Neural cell (in vitro differentiated cells): Measurements from ENCODE around the gene COG2. TPM values are rescaled to one million over a fixed set of nuclear protein-coding genes. Genes with fewer than 3 reads are reported as not detected.

Source experiments
- H2AFZ ChIP-seq: fragments of 200-600, 300-800 bp; sonication (generic), shearing (Covaris generic); 2 replicates; pipeline ENCODE4 v1.6.0; 2014; ENCODE audit warnings: low read depth, mild to moderate bottlenecking, antibody characterized with exemption, low read length, moderate library complexity
- H3F3A ChIP-seq: fragments of 200-600 bp; shearing (Covaris generic); 2 replicates; pipeline ENCODE4 v1.6.1; 2016; ENCODE audit warnings: mild to moderate bottlenecking, moderate library complexity, mixed read lengths, antibody characterized with exemption, low read length; ENCODE audit not compliant: insufficient read depth, poor library complexity, severe bottlenecking
- H3K27ac ChIP-seq: fragments of 200-600, 300-800 bp; sonication (generic), shearing (Covaris generic); 2 replicates; pipeline ENCODE4 v1.5.1; 2014; ENCODE audit warnings: mild to moderate bottlenecking, low read length, moderate library complexity
- H3K27me3 ChIP-seq: fragments of 300-800, 200-600 bp; sonication (generic), shearing (Covaris generic); 2 replicates; pipeline ENCODE4 v1.6.0; 2014; ENCODE audit warnings: mild to moderate bottlenecking, low read depth, low read length, moderate library complexity; ENCODE audit not compliant: insufficient read depth
- H3K36me3 ChIP-seq: fragments of 300-800, 200-600 bp; sonication (generic), shearing (Covaris generic); 2 replicates; pipeline ENCODE4 v1.5.1; 2014; ENCODE audit warnings: mild to moderate bottlenecking, antibody characterized with exemption, low read length, moderate library complexity; ENCODE audit not compliant: insufficient read depth
- H3K4me2 ChIP-seq: fragments of 300-800, 200-600 bp; sonication (generic), shearing (Covaris generic); 2 replicates; pipeline ENCODE4 v1.6.0; 2014; ENCODE audit warnings: mild to moderate bottlenecking, low read length
- H3K4me3 ChIP-seq: fragments of 300-800, 200-600 bp; sonication (generic), shearing (Covaris generic); 2 replicates; pipeline ENCODE4 v1.5.1; 2014; ENCODE audit warnings: mild to moderate bottlenecking, low read length, moderate library complexity
- H3K79me2 ChIP-seq: fragments of 200-600 bp; shearing (Covaris generic); replicated peaks from 2 replicates; pipeline ENCODE4 v1.6.0; 2014; ENCODE audit warnings: mild to moderate bottlenecking, low read length, moderate library complexity; ENCODE audit not compliant: insufficient read depth
- H3K9ac ChIP-seq: fragments of 300-800, 200-600 bp; sonication (generic), shearing (Covaris generic); 2 replicates; pipeline ENCODE4 v1.6.1; 2016; ENCODE audit warnings: mild to moderate bottlenecking, low read length, mixed read lengths
- H3K9me2 ChIP-seq: fragments of 200-600 bp; shearing (Covaris generic); 2 replicates; pipeline ENCODE4 v1.6.1; 2016; ENCODE audit warnings: mild to moderate bottlenecking, low read length, mixed read lengths; ENCODE audit not compliant: insufficient read depth
- H3K9me3 ChIP-seq: fragments of 200-600, 300-800 bp; sonication (generic), shearing (Covaris generic); 2 replicates; pipeline ENCODE4 v1.6.1; 2016; ENCODE audit warnings: mild to moderate bottlenecking, mixed run types, low read length, moderate library complexity, mixed read lengths
- H4K20me1 ChIP-seq: fragments of 200-600 bp; shearing (Covaris generic); 2 replicates; pipeline ENCODE4 v1.6.1; 2016; ENCODE audit warnings: mild to moderate bottlenecking, mixed run types; ENCODE audit not compliant: insufficient read depth
- EP300 ChIP-seq: fragments of 450-650 bp; conservative IDR thresholded peaks from 2 replicates; pipeline ENCODE4 v1.6.1; 2014; ENCODE audit warnings: antibody characterized with exemption, mild to moderate bottlenecking, moderate library complexity; ENCODE audit not compliant: poor library complexity, severe bottlenecking
- EZH2 ChIP-seq: fragments of 200-600, 300-800 bp; shearing (Covaris generic), sonication (generic); IDR thresholded peaks from 2 replicates; pipeline ENCODE4 v1.6.1; 2014; ENCODE audit warnings: antibody characterized with exemption, low read length, borderline replicate concordance, mild to moderate bottlenecking; ENCODE audit not compliant: insufficient read depth, poor library complexity, severe bottlenecking
- MXI1 ChIP-seq: fragments of 450-650 bp; conservative IDR thresholded peaks from 2 replicates; pipeline ENCODE4 v1.6.1; 2014; ENCODE audit warnings: antibody characterized with exemption, mild to moderate bottlenecking; ENCODE audit not compliant: poor library complexity, severe bottlenecking
- POLR2AphosphoS5 ChIP-seq: IDR thresholded peaks from 2 replicates; pipeline ENCODE4 v1.6.1; 2012
- RAD21 ChIP-seq: fragments of 450-650 bp; conservative IDR thresholded peaks from 2 replicates; pipeline ENCODE4 v1.6.1; 2014; ENCODE audit warnings: antibody characterized with exemption, mild to moderate bottlenecking, moderate library complexity
- SMC3 ChIP-seq: fragments of 450-650 bp; conservative IDR thresholded peaks from 2 replicates; pipeline ENCODE4 v1.6.1; 2014; ENCODE audit warnings: antibody characterized with exemption, mild to moderate bottlenecking, moderate library complexity; ENCODE audit not compliant: poor library complexity
- TAF1 ChIP-seq: IDR thresholded peaks from 2 replicates; pipeline ENCODE4 v1.6.1; 2012; ENCODE audit warnings: low read depth
- polyA plus RNA-seq: library from polyadenylated mRNA; depleted of rRNA; stranded (reverse); fragments of >200 nt; gene quantifications from 2 replicates; pipeline ENCODE4 v1.2.3, GENCODE V29; 2014
- TF ChIP-seq, protein P1 (sequence below): IDR thresholded peaks from 2 replicates; pipeline ENCODE4 v1.6.1; 2012; ENCODE audit warnings: borderline replicate concordance
- TF ChIP-seq, protein P2 (sequence below): fragments of 450-650 bp; IDR thresholded peaks from 2 replicates; pipeline ENCODE4 v1.5.1; 2014; ENCODE audit warnings: antibody characterized with exemption, mild to moderate bottlenecking, moderate library complexity; ENCODE audit not compliant: poor library complexity, severe bottlenecking

Gene COG2
- polyA plus RNA-seq, 1 donor from 2014 or later: 14.5 TPM

DNA sequence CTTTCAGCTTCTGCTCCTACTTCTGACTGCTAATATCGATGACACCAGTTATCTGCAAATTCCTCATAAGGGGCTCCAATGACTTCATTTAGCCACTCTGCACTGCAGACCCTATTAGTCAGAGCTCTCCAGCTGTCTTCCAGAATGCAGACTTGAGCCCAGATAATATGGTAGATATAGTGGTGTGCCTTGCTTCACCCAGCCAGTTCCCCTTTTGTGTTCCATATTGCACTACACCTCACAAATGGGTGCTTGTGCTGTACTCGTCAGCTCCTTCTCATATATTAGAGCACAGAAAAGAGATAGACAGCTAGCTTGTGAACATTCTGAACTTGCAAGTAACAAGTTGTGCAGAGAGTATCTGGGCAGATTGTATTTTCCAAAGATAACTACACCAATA is 23.7 kb upstream of the COG2 start:
- Histone ChIP-seq H3K9ac (no peak overlapping the region), H3K9me3 (no peaks in the 10 kb centered on the region), H3K27me3 (no peaks in the 10 kb centered on the region), H3K27ac (no peak overlapping the region), H3K9me2 (no peaks in the 10 kb centered on the region), H3K36me3 (no peaks in the 10 kb centered on the region), H3F3A (no peaks in the 10 kb centered on the region), H4K20me1 (no peaks in the 10 kb centered on the region), H3K79me2 (no peaks in the 10 kb centered on the region), H3K4me2 (no peak overlapping the region), H2AFZ (no peak overlapping the region), H3K4me3 (no peak overlapping the region)
- TF ChIP-seq, protein P1, sequence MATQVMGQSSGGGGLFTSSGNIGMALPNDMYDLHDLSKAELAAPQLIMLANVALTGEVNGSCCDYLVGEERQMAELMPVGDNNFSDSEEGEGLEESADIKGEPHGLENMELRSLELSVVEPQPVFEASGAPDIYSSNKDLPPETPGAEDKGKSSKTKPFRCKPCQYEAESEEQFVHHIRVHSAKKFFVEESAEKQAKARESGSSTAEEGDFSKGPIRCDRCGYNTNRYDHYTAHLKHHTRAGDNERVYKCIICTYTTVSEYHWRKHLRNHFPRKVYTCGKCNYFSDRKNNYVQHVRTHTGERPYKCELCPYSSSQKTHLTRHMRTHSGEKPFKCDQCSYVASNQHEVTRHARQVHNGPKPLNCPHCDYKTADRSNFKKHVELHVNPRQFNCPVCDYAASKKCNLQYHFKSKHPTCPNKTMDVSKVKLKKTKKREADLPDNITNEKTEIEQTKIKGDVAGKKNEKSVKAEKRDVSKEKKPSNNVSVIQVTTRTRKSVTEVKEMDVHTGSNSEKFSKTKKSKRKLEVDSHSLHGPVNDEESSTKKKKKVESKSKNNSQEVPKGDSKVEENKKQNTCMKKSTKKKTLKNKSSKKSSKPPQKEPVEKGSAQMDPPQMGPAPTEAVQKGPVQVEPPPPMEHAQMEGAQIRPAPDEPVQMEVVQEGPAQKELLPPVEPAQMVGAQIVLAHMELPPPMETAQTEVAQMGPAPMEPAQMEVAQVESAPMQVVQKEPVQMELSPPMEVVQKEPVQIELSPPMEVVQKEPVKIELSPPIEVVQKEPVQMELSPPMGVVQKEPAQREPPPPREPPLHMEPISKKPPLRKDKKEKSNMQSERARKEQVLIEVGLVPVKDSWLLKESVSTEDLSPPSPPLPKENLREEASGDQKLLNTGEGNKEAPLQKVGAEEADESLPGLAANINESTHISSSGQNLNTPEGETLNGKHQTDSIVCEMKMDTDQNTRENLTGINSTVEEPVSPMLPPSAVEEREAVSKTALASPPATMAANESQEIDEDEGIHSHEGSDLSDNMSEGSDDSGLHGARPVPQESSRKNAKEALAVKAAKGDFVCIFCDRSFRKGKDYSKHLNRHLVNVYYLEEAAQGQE: no peak
- no peak for TF ChIP-seq SMC3
- TF ChIP-seq MXI1: no peak
- TF ChIP-seq, protein P2, sequence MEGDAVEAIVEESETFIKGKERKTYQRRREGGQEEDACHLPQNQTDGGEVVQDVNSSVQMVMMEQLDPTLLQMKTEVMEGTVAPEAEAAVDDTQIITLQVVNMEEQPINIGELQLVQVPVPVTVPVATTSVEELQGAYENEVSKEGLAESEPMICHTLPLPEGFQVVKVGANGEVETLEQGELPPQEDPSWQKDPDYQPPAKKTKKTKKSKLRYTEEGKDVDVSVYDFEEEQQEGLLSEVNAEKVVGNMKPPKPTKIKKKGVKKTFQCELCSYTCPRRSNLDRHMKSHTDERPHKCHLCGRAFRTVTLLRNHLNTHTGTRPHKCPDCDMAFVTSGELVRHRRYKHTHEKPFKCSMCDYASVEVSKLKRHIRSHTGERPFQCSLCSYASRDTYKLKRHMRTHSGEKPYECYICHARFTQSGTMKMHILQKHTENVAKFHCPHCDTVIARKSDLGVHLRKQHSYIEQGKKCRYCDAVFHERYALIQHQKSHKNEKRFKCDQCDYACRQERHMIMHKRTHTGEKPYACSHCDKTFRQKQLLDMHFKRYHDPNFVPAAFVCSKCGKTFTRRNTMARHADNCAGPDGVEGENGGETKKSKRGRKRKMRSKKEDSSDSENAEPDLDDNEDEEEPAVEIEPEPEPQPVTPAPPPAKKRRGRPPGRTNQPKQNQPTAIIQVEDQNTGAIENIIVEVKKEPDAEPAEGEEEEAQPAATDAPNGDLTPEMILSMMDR: no peak
- no peak for TF ChIP-seq RAD21
- no peak for TF ChIP-seq TAF1
- TF ChIP-seq POLR2AphosphoS5: no peak
- no peak for TF ChIP-seq EZH2
- TF ChIP-seq EP300: no peak

DNA sequence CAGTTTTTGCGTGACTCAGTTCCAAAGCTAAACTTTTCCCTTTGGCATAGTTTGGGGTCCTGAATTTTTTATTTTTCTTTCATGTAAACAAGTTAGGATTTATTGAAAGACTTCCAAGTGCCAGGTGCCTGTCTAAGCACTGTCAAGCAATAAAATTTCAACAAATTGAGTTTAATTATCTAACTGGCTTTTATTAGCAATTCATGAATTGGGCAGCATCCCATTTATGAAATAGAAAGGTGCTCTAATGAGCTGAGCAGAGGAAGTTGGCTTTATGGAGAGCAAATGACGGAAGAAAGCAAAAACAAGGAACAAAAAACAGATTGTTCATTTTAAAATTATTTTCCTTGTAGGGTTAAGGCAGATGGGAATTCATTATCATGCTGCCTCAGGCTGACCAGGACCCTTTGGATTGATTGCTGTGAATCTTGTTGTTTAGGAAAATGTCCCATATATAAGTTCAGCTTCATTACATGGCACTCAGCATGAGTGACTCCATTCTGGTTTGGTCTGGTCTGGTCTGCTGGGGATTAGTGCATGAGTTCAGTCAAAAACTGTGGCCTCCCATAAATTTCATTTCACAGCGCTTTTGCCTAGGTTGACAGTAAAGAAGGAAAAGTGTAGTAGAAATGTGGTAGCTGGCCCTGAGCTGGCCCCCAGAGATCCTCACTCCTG is 21.5 kb upstream of the COG2 start:
- H3K79me2 ChIP-seq: no peaks in the 10 kb centered on the region
- H3K27me3 ChIP-seq: no peaks in the 10 kb centered on the region
- no peaks in the 10 kb centered on the region for H3K36me3 ChIP-seq
- H2AFZ ChIP-seq: no peak overlapping the region
- no peak overlapping the region for H3K4me3 ChIP-seq
- TF ChIP-seq EP300 (no peak), EZH2 (no peak), POLR2AphosphoS5 (no peak), SMC3 (no peak), TAF1 (no peak), RAD21 (no peak), MXI1 (no peak)
- TF ChIP-seq, protein P2: no peak
- TF ChIP-seq, protein P1: no peak
- H3F3A ChIP-seq: no peaks in the 10 kb centered on the region
- no peak overlapping the region for H3K4me2 ChIP-seq
- no peaks in the 10 kb centered on the region for H3K9me2 ChIP-seq
- no peak overlapping the region for H3K27ac ChIP-seq
- no peaks in the 10 kb centered on the region for H4K20me1 ChIP-seq
- H3K9ac ChIP-seq: no peak overlapping the region
- H3K9me3 ChIP-seq: no peaks in the 10 kb centered on the region
